ENCODE results near the gene LPA.

LPA gene

GRCh38 chr6:160520043-160520904 is 143.8 kb downstream of the LPA start:
- FAIRE-seq (peak; percentile 87), DNase-seq (ENCODE audit: insufficient read length, low spot score) (peak; percentile 62)

- FAIRE-seq (no peak), DNase-seq (ENCODE audit: insufficient read length, low spot score) (no peak)
Measured at GRCh38 chr6:160519603-160520042, 144.5 kb downstream of the LPA start.

GRCh38 chr6:160519133-160519532 is 144.9 kb downstream of the LPA start:
- FAIRE-seq (no peak), DNase-seq (ENCODE audit: insufficient read length, low spot score) (no peak)

- DNase-seq (ENCODE audit: insufficient read length, low spot score) (no peak), FAIRE-seq (no peak)
Measured at GRCh38 chr6:160513836-160514235, 150.2 kb downstream of the LPA start.

- FAIRE-seq, result no peak
- no peak for DNase-seq (ENCODE audit: insufficient read length, low spot score)
Measured at GRCh38 chr6:160510976-160511617, 153.0 kb downstream of the LPA start.

GRCh38 chr6:160510199-160510598 is 153.9 kb downstream of the LPA start:
- no peak for DNase-seq (ENCODE audit: insufficient read length, low spot score)
- no peak for FAIRE-seq

- FAIRE-seq, result no peak
Measured at GRCh38 chr6:160509610-160510009, 154.5 kb downstream of the LPA start.

GRCh38 chr6:160508599-160508998 is 155.5 kb downstream of the LPA start:
- no peak for FAIRE-seq
- DNase-seq (ENCODE audit: insufficient read length, low spot score), result no peak

More at GRCh38 chr6:160509610-160510009, 154.5 kb downstream of the LPA start:
- DNase-seq (ENCODE audit: insufficient read length, low spot score), result no peak

- no peak for DNase-seq (ENCODE audit: insufficient read length, low spot score)
Measured at GRCh38 chr6:160507420-160507819, 156.7 kb downstream of the LPA start.

GRCh38 chr6:160505970-160506369 is 158.1 kb downstream of the LPA start:
- no peak for FAIRE-seq
- DNase-seq (ENCODE audit: insufficient read length, low spot score), result no peak

More at GRCh38 chr6:160507420-160507819, 156.7 kb downstream of the LPA start:
- no peak for FAIRE-seq

- no peak for FAIRE-seq
- no peak for DNase-seq (ENCODE audit: insufficient read length, low spot score)
Measured at GRCh38 chr6:160500639-160501038, 163.4 kb downstream of the LPA start.

- FAIRE-seq (no peak), DNase-seq (ENCODE audit: insufficient read length, low spot score) (no peak)
Measured at GRCh38 chr6:160494576-160494975, 169.5 kb downstream of the LPA start.

GRCh38 chr6:160489091-160489490 is 175.0 kb downstream of the LPA start:
- no peak for FAIRE-seq
- DNase-seq (ENCODE audit: insufficient read length, low spot score), result no peak

- FAIRE-seq (no peak), DNase-seq (ENCODE audit: insufficient read length, low spot score) (no peak)
Measured at GRCh38 chr6:160487116-160487515, 177.0 kb downstream of the LPA start.

Data from GM19239 (cell line).